Trophoblast cell (in vitro differentiated cells and primary cell): Measurements from ENCODE around the gene POU3F1.

ENCODE experiments used
- DNase-seq, 2 donors: peaks; one replicate each; pipeline ENCODE4 v3.0.0-alpha.2; 2016
- H2AFZ ChIP-seq: 2 replicates; pipeline ENCODE4 v1.6.1; 2013; ENCODE audit warnings: low read length, moderate library complexity, mild to moderate bottlenecking; ENCODE audit not compliant: insufficient read depth, poor library complexity
- H2AK5ac ChIP-seq: 2 replicates; pipeline ENCODE4 v1.6.1; 2013; ENCODE audit warnings: mild to moderate bottlenecking, low read length
- H2BK120ac ChIP-seq: 2 replicates; pipeline ENCODE4 v1.6.1; 2013; ENCODE audit warnings: low read length, mild to moderate bottlenecking, moderate library complexity; ENCODE audit not compliant: insufficient read depth, poor library complexity
- H2BK12ac ChIP-seq: 2 replicates; pipeline ENCODE4 v1.6.1; 2013; ENCODE audit warnings: mild to moderate bottlenecking, low read length, moderate library complexity
- H2BK5ac ChIP-seq: 2 replicates; pipeline ENCODE4 v1.6.1; 2013; ENCODE audit warnings: low read length, low read depth, moderate library complexity, mild to moderate bottlenecking; ENCODE audit not compliant: poor library complexity
- H3K14ac ChIP-seq: 2 replicates; pipeline ENCODE4 v1.6.1; 2013; ENCODE audit warnings: mild to moderate bottlenecking, low read length
- H3K18ac ChIP-seq: 2 replicates; pipeline ENCODE4 v1.6.1; 2013; ENCODE audit warnings: mild to moderate bottlenecking, low read length
- H3K23ac ChIP-seq: 2 replicates; pipeline ENCODE4 v1.6.1; 2013; ENCODE audit warnings: low read length
- H3K27ac ChIP-seq: 2 replicates; pipeline ENCODE4 v1.5.1; 2013; ENCODE audit warnings: low read depth, mild to moderate bottlenecking, inconsistent platforms, low read length, moderate library complexity
- H3K27me3 ChIP-seq: 2 replicates; pipeline ENCODE4 v1.6.1; 2013; ENCODE audit warnings: inconsistent platforms, mild to moderate bottlenecking, low read length, moderate library complexity; ENCODE audit not compliant: insufficient read depth
- H3K36me3 ChIP-seq, 2 experiments: 1 replicate in 1 of 2; 2 replicates in 1 of 2; pipeline ENCODE4 v1.6.1; 2013; ENCODE audit warnings: low read length in 2 of 2, mild to moderate bottlenecking in 2 of 2, moderate library complexity in 1 of 2; ENCODE audit not compliant: insufficient read depth in 2 of 2, control insufficient read depth in 1 of 2
- H3K4ac ChIP-seq: 2 replicates; pipeline ENCODE4 v1.6.1; 2013; ENCODE audit warnings: low read depth, mild to moderate bottlenecking, low read length, moderate library complexity
- H3K4me1 ChIP-seq, 2 experiments: 1 replicate in 1 of 2; 2 replicates in 1 of 2; pipeline ENCODE4 v1.6.1; 2013; ENCODE audit warnings: low read length in 2 of 2, mild to moderate bottlenecking in 2 of 2, moderate library complexity in 1 of 2; ENCODE audit not compliant: insufficient read depth in 2 of 2, control insufficient read depth in 1 of 2
- H3K4me2 ChIP-seq: 2 replicates; pipeline ENCODE4 v1.6.1; 2013; ENCODE audit warnings: inconsistent platforms, mild to moderate bottlenecking, low read length, moderate library complexity
- H3K4me3 ChIP-seq: 2 replicates; pipeline ENCODE4 v1.5.1; 2013; ENCODE audit warnings: mild to moderate bottlenecking, low read depth, low read length, inconsistent platforms
- H3K79me1 ChIP-seq: one replicate; pipeline ENCODE4 v1.6.1; 2013; ENCODE audit warnings: low read length
- H3K79me2 ChIP-seq: 2 replicates; pipeline ENCODE4 v1.6.1; 2013; ENCODE audit warnings: low read length, mild to moderate bottlenecking; ENCODE audit not compliant: control insufficient read depth, insufficient read depth, poor library complexity
- H3K9ac ChIP-seq: 2 replicates; pipeline ENCODE4 v1.6.1; 2013; ENCODE audit warnings: mild to moderate bottlenecking, low read length
- H3K9me3 ChIP-seq: 2 replicates; pipeline ENCODE4 v1.6.1; 2013; ENCODE audit warnings: low read depth, mild to moderate bottlenecking, control low read depth, inconsistent platforms, low read length; ENCODE audit not compliant: insufficient read depth
- H4K12ac ChIP-seq: 2 replicates; pipeline ENCODE4 v1.6.1; 2013; ENCODE audit warnings: low read depth, mild to moderate bottlenecking, low read length, moderate library complexity
- H4K8ac ChIP-seq: 2 replicates; pipeline ENCODE4 v1.6.1; 2013; ENCODE audit warnings: low read depth, mild to moderate bottlenecking, low read length, moderate library complexity
- H4K91ac ChIP-seq: one replicate; pipeline ENCODE4 v1.6.1; 2013; ENCODE audit warnings: low read depth, mild to moderate bottlenecking, low read length, moderate library complexity
- WGBS: extraction: QIAGEN DNeasy Blood & Tissue Kit; methylation state at CpG from one replicate; pipeline ENCODE4 v1.1.7; 2013; ENCODE audit warnings: missing lambda C conversion rate; ENCODE audit not compliant: insufficient read length, insufficient coverage; ENCODE audit errors: extremely low coverage; 5-methylcytosine and 5-hydroxymethylcytosine counted together

The POU3F1 gene

DNA sequence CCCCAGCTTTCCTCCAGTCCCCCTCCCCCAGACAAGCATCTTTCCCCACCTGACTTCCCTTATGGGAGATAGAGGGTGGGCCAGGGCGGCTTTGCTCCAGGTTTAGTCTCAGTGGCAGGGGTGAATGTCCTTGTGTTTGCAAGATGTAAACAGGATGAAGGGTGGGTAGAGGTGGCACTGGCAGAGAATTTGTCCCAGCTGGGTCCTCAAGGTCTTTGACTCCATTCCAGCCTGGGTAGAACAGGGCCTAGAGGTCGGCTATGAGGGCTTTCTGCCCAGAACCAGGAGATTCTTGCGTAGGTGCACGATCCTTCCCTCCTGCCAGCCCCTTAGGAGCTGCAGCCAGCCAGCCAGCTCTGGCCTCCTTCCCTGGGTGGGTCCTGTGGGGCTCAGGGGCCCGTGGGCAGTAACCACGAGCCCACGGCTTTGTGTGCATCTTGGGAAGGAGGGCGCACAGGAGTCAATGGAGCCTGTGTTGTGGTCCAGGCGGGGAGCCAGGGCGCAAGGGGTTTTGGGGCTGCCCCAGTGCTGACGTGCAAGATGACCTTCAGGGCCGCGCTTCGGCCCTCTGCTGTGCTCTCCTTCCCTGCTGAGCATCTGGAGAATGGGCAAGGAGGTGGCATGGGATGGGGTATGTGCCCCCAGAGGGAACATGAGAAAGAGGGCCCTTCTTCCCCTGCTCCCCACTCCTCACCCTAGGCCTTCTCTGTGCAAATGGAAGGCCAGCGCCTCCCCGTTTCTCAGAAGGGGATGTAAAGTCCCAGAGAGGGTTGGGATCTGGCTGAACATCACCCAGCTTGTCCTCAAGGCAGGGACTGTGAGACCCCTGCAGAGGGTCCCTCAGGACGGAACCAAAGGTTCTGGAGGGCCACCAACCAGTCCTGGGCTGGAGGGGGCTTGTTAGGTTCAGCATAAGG, 15.7 kb downstream of the POU3F1 start:
- WGBS = no CpG with 5 or more reads among the region's 17 CpGs
- H3K79me1 ChIP-seq = peaks cover 6% of the 10 kb centered on the region
- H2BK12ac ChIP-seq = no peak overlapping the region

DNA sequence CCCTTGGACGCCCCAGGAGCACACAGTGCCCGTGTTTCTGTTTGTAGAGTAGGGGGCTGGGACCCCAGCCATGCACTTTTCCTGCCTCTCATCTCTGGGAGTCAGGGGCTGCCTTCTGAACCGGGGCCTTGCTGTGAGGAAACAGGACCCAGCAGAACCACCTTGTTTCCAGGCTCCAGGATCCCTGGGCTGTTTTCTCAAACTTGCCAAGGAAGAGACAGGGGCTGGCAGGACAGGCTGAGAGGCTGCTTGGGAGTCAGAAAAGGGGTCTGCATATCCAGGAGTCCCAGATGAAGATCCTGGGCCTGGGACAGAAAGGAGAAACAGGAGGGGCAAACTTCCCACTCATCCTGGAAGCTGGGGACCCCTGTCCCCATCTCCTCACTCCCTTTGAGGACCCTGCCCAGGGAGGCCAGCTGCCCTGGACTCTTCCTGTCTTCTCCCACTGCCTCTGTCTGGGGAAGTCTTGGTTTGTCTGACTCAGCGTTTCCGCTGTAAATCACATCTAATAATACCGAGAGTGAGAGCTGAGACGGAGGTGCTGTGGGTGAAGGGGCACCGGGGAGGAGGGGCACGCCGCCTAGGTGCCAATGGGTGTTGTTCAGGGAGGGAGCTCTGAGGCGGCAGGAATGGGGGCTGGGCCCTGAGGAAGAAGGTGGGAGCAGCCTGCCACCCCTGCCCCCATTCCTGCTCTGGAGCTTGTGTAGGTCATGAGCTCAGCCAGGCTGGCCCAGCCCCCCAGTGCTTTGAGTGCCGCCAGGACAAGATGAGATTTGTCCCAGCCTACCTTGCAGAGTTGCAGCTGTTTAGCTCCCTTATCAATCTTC, 16.7 kb downstream of the POU3F1 start:
- Histone ChIP-seq H3K27me3 (no peaks in the 10 kb centered on the region), H4K12ac (peak overlapping the region; percentile 47), H2BK5ac (peak overlapping the region; percentile 57), H2AFZ (peak overlapping the region; percentile 40), H3K36me3 (peaks cover 14 to 19% of the 10 kb centered on the region in 2 experiments), H2AK5ac (peak overlapping the region; percentile 90), H4K8ac (peak overlapping the region; percentile 14), H3K79me1 (peaks cover 6% of the 10 kb centered on the region), H3K4ac (no peak overlapping the region), H3K9me3 (no peaks in the 10 kb centered on the region), H3K14ac (peak overlapping the region; percentile 12), H2BK120ac (peak overlapping the region; percentile 59), H3K9ac (no peak overlapping the region), H3K79me2 (no peaks in the 10 kb centered on the region), H3K27ac (no peak overlapping the region), H3K23ac (no peak overlapping the region), H3K4me1 (peaks cover 17 to 19% of the 10 kb centered on the region in 2 experiments), H4K91ac (peak overlapping the region; percentile 72), H3K4me3 (no peak overlapping the region), H3K4me2 (peak overlapping the region; percentile 48), H3K18ac (peak overlapping the region; percentile 41), H2BK12ac (peak overlapping the region; percentile 74)
- DNase-seq = no peak
- WGBS = no CpG with 5 or more reads among the region's 12 CpGs

More for the DNA sequence above, 15.7 kb downstream of the POU3F1 start:
- Histone ChIP-seq H3K9ac (no peak overlapping the region), H4K8ac (no peak overlapping the region), H3K36me3 (peaks cover 6 to 9% of the 10 kb centered on the region in 2 experiments), H3K23ac (no peak overlapping the region), H3K27ac (no peak overlapping the region), H3K14ac (no peak overlapping the region), H2AK5ac (peak overlapping the region; percentile 11), H3K4me3 (no peak overlapping the region), H4K12ac (no peak overlapping the region), H3K9me3 (no peaks in the 10 kb centered on the region), H2BK120ac (peak overlapping the region; percentile 18), H3K18ac (peak overlapping the region; percentile 20), H3K27me3 (no peaks in the 10 kb centered on the region), H3K4me1 (peaks cover 17 to 19% of the 10 kb centered on the region in 2 experiments), H2AFZ (no peak overlapping the region), H3K4me2 (no peak overlapping the region), H3K79me2 (no peaks in the 10 kb centered on the region), H2BK5ac (no peak overlapping the region), H3K4ac (no peak overlapping the region), H4K91ac (peak overlapping the region; percentile 10)
- no peak for DNase-seq

- Histone ChIP-seq H3K9ac (no peak overlapping the region), H4K91ac (peak overlapping the region; percentile 72), H2BK12ac (peak overlapping the region; percentile 74), H3K79me1 (peaks cover 6% of the 10 kb centered on the region), H3K18ac (peak overlapping the region; percentile 16), H3K4me2 (no peak overlapping the region), H4K12ac (no peak overlapping the region), H3K23ac (no peak overlapping the region), H3K27ac (no peak overlapping the region), H3K4me3 (no peak overlapping the region), H3K4ac (no peak overlapping the region), H3K14ac (peak overlapping the region; percentile 12), H3K79me2 (no peaks in the 10 kb centered on the region), H3K4me1 (peaks cover 17 to 19% of the 10 kb centered on the region in 2 experiments), H2BK5ac (no peak overlapping the region), H3K36me3 (peaks cover 15 to 20% of the 10 kb centered on the region in 2 experiments), H2AK5ac (peak overlapping the region; percentile 90), H2AFZ (no peak overlapping the region), H3K27me3 (no peaks in the 10 kb centered on the region), H3K9me3 (no peaks in the 10 kb centered on the region), H2BK120ac (no peak overlapping the region), H4K8ac (peak overlapping the region; percentile 14)
- DNase-seq = no peak
- WGBS = no CpG with 5 or more reads among the region's 23 CpGs
Measured at GRCh38 chr1:38029081-38029681, 17.4 kb downstream of the POU3F1 start.

DNA sequence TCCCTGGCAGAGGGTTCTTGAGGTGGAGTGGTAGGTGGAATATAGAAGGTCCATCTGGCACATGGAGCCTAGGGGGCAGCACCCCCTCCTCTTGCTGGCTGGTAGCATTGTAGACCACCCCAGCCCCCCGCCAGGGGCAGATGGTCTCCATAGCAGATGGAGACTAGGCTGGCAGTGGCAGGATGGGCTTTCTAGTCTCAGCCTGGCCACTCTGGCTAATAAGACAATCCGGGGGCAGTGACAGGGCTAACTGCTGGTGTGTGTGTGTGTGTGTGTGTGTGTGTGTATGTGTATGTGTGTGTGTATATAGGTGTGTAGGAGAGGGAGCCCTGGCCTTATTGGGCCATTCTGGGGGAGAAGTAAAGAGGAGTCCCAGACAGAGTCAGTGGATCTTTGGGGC, 17.9 kb downstream of the POU3F1 start:
- H2AFZ ChIP-seq = no peak overlapping the region
- no CpG with 5 or more reads among the region's 2 CpGs for WGBS
- no peak overlapping the region for H2BK12ac ChIP-seq

More for the DNA sequence above, 17.9 kb downstream of the POU3F1 start:
- no peak overlapping the region for H3K9ac ChIP-seq
- no peak overlapping the region for H3K4ac ChIP-seq
- H3K27ac ChIP-seq = no peak overlapping the region
- peaks cover 18 to 23% of the 10 kb centered on the region in 2 experiments for H3K36me3 ChIP-seq
- H2BK5ac ChIP-seq = no peak overlapping the region
- peaks cover 6% of the 10 kb centered on the region for H3K79me1 ChIP-seq
- no peak for DNase-seq
- no peaks in the 10 kb centered on the region for H3K27me3 ChIP-seq
- no peak overlapping the region for H4K91ac ChIP-seq
- H3K4me1 ChIP-seq = peaks cover 17 to 19% of the 10 kb centered on the region in 2 experiments
- H3K4me2 ChIP-seq = no peak overlapping the region
- no peak overlapping the region for H2BK120ac ChIP-seq
- H3K9me3 ChIP-seq = no peaks in the 10 kb centered on the region
- H3K79me2 ChIP-seq = no peaks in the 10 kb centered on the region
- H3K4me3 ChIP-seq = no peak overlapping the region
- no peak overlapping the region for H2AK5ac ChIP-seq
- H3K14ac ChIP-seq = no peak overlapping the region
- no peak overlapping the region for H3K23ac ChIP-seq
- H3K18ac ChIP-seq = no peak overlapping the region
- H4K8ac ChIP-seq = no peak overlapping the region
- no peak overlapping the region for H4K12ac ChIP-seq
